ENCODE measurements around the gene ZNF865. TPM values are rescaled to one million over a fixed set of nuclear protein-coding genes. Genes with fewer than 3 reads are reported as not detected.

ZNF865 gene
- total RNA-seq, 1 experiment from 2014 or later = 12.2 TPM

DNA sequence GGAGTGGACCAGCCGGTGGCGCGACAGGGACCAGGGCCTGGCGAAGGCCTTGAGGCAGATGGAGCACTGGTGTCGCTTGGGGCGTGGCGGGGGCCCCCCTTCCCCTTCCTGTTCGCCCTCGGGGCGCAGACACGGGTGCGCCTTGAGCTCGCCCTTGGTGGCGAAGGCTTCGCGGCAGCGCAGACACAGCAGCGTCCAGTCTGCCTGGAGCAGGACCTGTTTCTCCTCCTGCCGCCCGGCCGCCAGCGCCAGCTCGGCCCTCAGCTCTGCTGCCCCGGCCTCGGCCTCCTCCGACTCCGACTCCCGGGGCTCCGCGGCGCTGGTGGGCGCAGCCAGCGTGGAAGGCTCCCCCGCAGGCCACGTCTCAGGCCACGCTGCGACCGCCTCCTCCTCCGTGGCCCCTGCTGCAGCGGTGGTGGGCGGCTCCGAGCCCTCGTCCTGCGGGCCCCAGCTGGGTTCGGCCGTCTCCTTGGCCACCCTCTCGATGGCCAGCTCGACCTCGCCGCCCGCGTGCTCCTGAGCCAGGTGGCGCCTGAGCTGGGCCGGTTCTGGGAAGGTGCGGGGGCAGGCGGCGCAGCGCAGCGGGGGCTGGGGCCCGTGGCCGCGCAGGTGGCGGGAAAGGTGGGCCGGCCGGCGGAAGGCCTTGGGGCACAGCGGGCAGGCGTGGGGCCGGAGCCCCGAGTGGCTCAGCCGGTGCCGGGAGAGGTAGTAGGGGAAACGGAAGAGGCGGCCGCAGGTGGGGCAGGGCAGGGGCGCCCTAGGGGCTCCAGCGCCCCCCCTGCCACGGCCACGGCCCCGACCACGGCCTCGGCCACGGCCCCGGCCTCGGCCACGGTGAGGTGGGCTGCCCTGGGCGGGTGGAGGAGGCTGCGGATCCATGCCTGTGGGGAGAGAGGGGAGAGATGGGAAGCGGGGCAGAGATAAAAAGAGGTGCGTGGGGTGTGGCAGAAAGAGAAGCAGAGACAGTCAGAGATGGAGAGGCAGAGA, 26.4 kb upstream of the ZNF865 start:
- TF ChIP-seq CTCF (IDR thresholded peaks at IDR 0.05; ENCODE audit: unreplicated experiment) = no peak
- DNase-seq (ENCODE audit: unreplicated experiment) = no peak
- Mint-ChIP-seq H3K9me3 (ENCODE audit: unreplicated experiment) (no peaks in the 10 kb centered on the region), H3K4me1 (ENCODE audit: insufficient read depth, unreplicated experiment) (peaks cover 20% of the 10 kb centered on the region), H3K27ac (ENCODE audit: low read depth, unreplicated experiment) (peak overlapping the region; percentile 91), H3K27me3 (ENCODE audit: insufficient read depth, unreplicated experiment) (no peaks in the 10 kb centered on the region), H3K4me3 (ENCODE audit: unreplicated experiment) (peak overlapping the region; percentile 89), H3K36me3 (ENCODE audit: insufficient read depth, unreplicated experiment) (peaks cover 8% of the 10 kb centered on the region)
- intact Hi-C loops (cut with micrococcal nuclease) = no loop called here
- BruUV-seq (replicated peaks) = TSS peak; percentile 18
- CTCF ChIA-PET = interaction anchor here (0.6 to 0.7 kb wide), 2 partner anchors 52 to 84 kb away, joined by 3 read pairs; no protein-coding TSS in a partner anchor
- POLR2A ChIA-PET = no interaction called here

DNA sequence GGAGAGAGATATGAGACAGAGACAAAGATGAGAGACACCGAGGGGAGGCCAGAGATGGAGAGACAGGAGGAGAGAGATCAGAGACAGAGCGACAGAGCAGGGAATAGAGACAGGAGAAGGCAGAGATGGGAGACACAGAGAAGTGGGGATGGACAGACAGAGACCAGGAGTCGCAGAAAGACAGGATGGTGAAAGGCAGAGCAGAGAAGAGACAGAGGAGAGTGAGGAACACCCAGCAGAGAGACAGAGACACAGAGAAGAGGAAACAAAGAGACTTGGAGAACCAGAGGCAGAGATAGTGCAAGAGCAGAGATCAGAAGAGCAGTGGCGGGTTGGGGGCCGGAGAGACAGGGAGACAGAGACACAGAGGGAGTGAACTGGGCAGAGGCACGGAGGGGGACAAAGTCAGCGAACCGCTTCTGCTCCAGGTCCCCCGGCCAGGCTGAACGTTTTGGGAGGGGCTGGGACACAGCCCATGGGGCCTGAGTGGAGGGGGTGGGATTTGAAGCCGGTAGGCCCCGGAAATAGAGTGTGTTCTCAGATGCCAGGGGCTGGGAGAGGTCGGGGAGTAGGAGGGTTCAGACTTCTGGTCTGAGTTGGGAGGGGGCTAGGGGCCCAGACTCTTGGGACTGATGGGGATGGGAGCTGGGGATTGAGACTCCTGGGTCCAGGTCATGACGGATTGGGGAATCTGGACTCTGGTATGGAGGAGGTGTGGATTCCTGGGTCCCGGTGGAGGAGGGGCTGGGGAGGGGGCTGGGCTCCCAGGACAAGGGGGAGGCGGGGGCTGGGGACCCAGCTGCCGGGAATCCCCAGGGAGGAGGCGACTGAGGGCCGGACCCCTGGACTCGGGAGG, 25.5 kb upstream of the ZNF865 start:
- BruUV-seq (replicated peaks) = no TSS peak
- intact Hi-C loops (cut with micrococcal nuclease) = no loop called here
- Mint-ChIP-seq H3K9me3 (ENCODE audit: unreplicated experiment) (no peaks in the 10 kb centered on the region), H3K36me3 (ENCODE audit: insufficient read depth, unreplicated experiment) (peaks cover 8% of the 10 kb centered on the region), H3K27ac (ENCODE audit: low read depth, unreplicated experiment) (peak overlapping the region; percentile 91), H3K4me1 (ENCODE audit: insufficient read depth, unreplicated experiment) (peaks cover 20% of the 10 kb centered on the region), H3K27me3 (ENCODE audit: insufficient read depth, unreplicated experiment) (peaks cover 9% of the 10 kb centered on the region), H3K4me3 (ENCODE audit: unreplicated experiment) (peak overlapping the region; percentile 89)
- no peak for TF ChIP-seq CTCF (IDR thresholded peaks at IDR 0.05; ENCODE audit: unreplicated experiment)
- ChIA-PET CTCF (interaction anchor here (0.6 to 1.0 kb wide), 3 partner anchors 33 to 51 kb away, joined by 3 to 4 read pairs (median 3); no protein-coding TSS in a partner anchor), POLR2A (interaction anchor here (0.9 to 2.0 kb wide), 5 partner anchors 19 to 103 kb away, joined by 3 to 23 read pairs (median 5); partner anchors contain the start of genes FIZ1, ZNF524 and ZNF628)
- DNase-seq (ENCODE audit: unreplicated experiment) = no peak

- POLR2A ChIA-PET = interaction anchor here (0.7 to 2.0 kb wide), 8 partner anchors 19 to 189 kb away, joined by 3 to 23 read pairs (median 4); partner anchors contain the start of genes FIZ1, UBE2S, ZNF524 and ZNF628
- intact Hi-C loops (cut with micrococcal nuclease) = no loop called here
These were observed 24.8 kb upstream of the ZNF865 start, which contains the start of gene ZNF579 for GRCh38 chr19:55580628-55581144. Gene ZNF579 (minus strand): TSS chr19:55580848. CDS start chr19:55579639, 1,209 bp downstream.

More at GRCh38 chr19:55580628-55581144, 24.8 kb upstream of the ZNF865 start, which contains the start of gene ZNF579:
- H3K4me1 Mint-ChIP-seq (ENCODE audit: insufficient read depth, unreplicated experiment) = peaks cover 26% of the 10 kb centered on the region
- peaks cover 16% of the 10 kb centered on the region for H3K27me3 Mint-ChIP-seq (ENCODE audit: insufficient read depth, unreplicated experiment)
- CTCF ChIA-PET = interaction anchor here (0.8 to 1.0 kb wide), 2 partner anchors 34 to 51 kb away, joined by 3 to 4 read pairs; no protein-coding TSS in a partner anchor
- H3K4me3 Mint-ChIP-seq (ENCODE audit: unreplicated experiment) = peak within 1 kb of the TSS; percentile 89
- peaks cover 8% of the 10 kb centered on the region for H3K36me3 Mint-ChIP-seq (ENCODE audit: insufficient read depth, unreplicated experiment)
- peak; percentile 86 for DNase-seq (ENCODE audit: unreplicated experiment)
- no TSS peak for BruUV-seq (replicated peaks)
- TF ChIP-seq CTCF (IDR thresholded peaks at IDR 0.05; ENCODE audit: unreplicated experiment) = no peak
- no peaks in the 10 kb centered on the region for H3K9me3 Mint-ChIP-seq (ENCODE audit: unreplicated experiment)
- peak within 1 kb of the TSS; percentile 91 for H3K27ac Mint-ChIP-seq (ENCODE audit: low read depth, unreplicated experiment)
